ENCODE measurements around the gene KLHL14.

The KLHL14 gene

GRCh38 chr18:32677578-32677977 is 95.2 kb downstream of the KLHL14 start:
- TF ChIP-seq TAF1 (IDR thresholded peaks at IDR 0.05; ENCODE audit: borderline replicate concordance, insufficient read depth, low read length) = no peak
- TF ChIP-seq POLR2AphosphoS5 (IDR thresholded peaks at IDR 0.05; ENCODE audit: low read depth, low read length) = no peak
- no peak for TF ChIP-seq FOXP2 (optimal IDR thresholded peaks at IDR 0.05; ENCODE audit: borderline replicate concordance, extremely low read depth, extremely low read length, insufficient read depth)
- TF ChIP-seq, protein P1, sequence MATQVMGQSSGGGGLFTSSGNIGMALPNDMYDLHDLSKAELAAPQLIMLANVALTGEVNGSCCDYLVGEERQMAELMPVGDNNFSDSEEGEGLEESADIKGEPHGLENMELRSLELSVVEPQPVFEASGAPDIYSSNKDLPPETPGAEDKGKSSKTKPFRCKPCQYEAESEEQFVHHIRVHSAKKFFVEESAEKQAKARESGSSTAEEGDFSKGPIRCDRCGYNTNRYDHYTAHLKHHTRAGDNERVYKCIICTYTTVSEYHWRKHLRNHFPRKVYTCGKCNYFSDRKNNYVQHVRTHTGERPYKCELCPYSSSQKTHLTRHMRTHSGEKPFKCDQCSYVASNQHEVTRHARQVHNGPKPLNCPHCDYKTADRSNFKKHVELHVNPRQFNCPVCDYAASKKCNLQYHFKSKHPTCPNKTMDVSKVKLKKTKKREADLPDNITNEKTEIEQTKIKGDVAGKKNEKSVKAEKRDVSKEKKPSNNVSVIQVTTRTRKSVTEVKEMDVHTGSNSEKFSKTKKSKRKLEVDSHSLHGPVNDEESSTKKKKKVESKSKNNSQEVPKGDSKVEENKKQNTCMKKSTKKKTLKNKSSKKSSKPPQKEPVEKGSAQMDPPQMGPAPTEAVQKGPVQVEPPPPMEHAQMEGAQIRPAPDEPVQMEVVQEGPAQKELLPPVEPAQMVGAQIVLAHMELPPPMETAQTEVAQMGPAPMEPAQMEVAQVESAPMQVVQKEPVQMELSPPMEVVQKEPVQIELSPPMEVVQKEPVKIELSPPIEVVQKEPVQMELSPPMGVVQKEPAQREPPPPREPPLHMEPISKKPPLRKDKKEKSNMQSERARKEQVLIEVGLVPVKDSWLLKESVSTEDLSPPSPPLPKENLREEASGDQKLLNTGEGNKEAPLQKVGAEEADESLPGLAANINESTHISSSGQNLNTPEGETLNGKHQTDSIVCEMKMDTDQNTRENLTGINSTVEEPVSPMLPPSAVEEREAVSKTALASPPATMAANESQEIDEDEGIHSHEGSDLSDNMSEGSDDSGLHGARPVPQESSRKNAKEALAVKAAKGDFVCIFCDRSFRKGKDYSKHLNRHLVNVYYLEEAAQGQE (IDR thresholded peaks at IDR 0.05; ENCODE audit: insufficient read depth in 1 of 2, low read depth in 2 of 2, low read length in 2 of 2) = no peak
- no peak for TF ChIP-seq SIN3A (IDR thresholded peaks at IDR 0.05; ENCODE audit: borderline replicate concordance, insufficient read depth, low read length)

DNA sequence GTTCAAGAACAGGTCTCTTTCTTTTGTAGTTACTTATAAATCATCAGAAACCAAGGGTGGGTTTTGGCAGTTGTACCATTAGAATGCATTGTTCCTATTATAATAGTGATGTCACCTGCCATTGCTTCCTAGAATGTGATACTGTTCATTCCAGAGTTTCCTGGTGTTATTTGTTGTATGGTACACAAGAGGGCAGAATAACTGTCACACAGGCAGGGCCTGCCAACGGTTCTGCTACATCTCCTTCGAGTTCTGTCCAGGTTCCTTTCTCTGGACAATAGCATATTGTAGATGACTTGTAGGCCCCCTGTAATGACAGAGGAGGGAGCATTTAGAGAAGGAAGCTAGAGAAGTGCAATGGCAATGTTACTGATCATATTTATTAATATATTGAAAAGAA is 98.3 kb downstream of the KLHL14 start:
- TF ChIP-seq SIN3A (IDR thresholded peaks at IDR 0.05; ENCODE audit: borderline replicate concordance, insufficient read depth, low read length) (no peak), POLR2AphosphoS5 (IDR thresholded peaks at IDR 0.05; ENCODE audit: low read depth, low read length) (no peak), TAF1 (IDR thresholded peaks at IDR 0.05; ENCODE audit: borderline replicate concordance, insufficient read depth, low read length) (no peak), FOXP2 (optimal IDR thresholded peaks at IDR 0.05; ENCODE audit: borderline replicate concordance, extremely low read depth, extremely low read length, insufficient read depth) (no peak)
- TF ChIP-seq, protein P1 (IDR thresholded peaks at IDR 0.05; ENCODE audit: insufficient read depth in 1 of 2, low read depth in 2 of 2, low read length in 2 of 2) = no peak

- TF ChIP-seq FOXP2 (optimal IDR thresholded peaks at IDR 0.05; ENCODE audit: borderline replicate concordance, extremely low read depth, extremely low read length, insufficient read depth) (no peak), TAF1 (IDR thresholded peaks at IDR 0.05; ENCODE audit: borderline replicate concordance, insufficient read depth, low read length) (no peak), SIN3A (IDR thresholded peaks at IDR 0.05; ENCODE audit: borderline replicate concordance, insufficient read depth, low read length) (no peak), POLR2AphosphoS5 (IDR thresholded peaks at IDR 0.05; ENCODE audit: low read depth, low read length) (no peak)
- TF ChIP-seq, protein P1 (IDR thresholded peaks at IDR 0.05; ENCODE audit: insufficient read depth in 1 of 2, low read depth in 2 of 2, low read length in 2 of 2) = no peak
Measured at GRCh38 chr18:32672398-32672797, 100.4 kb downstream of the KLHL14 start.

GRCh38 chr18:32670727-32671126 is 102.1 kb downstream of the KLHL14 start:
- TF ChIP-seq TAF1 (IDR thresholded peaks at IDR 0.05; ENCODE audit: borderline replicate concordance, insufficient read depth, low read length) (no peak), FOXP2 (optimal IDR thresholded peaks at IDR 0.05; ENCODE audit: borderline replicate concordance, extremely low read depth, extremely low read length, insufficient read depth) (no peak), POLR2AphosphoS5 (IDR thresholded peaks at IDR 0.05; ENCODE audit: low read depth, low read length) (no peak)
- TF ChIP-seq, protein P1 (IDR thresholded peaks at IDR 0.05; ENCODE audit: insufficient read depth in 1 of 2, low read depth in 2 of 2, low read length in 2 of 2) = no peak

All from PFSK-1 (cell line).